GM23338 (cell line): ENCODE measurements around the gene SF3B2. TPM values are rescaled to one million over a fixed set of nuclear protein-coding genes. Genes with fewer than 3 reads are reported as not detected.
"Not testable (repeated sequence)": the region's sequence is repeated elsewhere in the genome, so short reads cannot be mapped to it uniquely, and the experiment has no call there.

Experiments used
- ATAC-seq: fragments of 200-7000 bp; cut with Tn5 transposase; 3 replicates; pipeline ENCODE4 v1.9.1; 2020
- DNase-seq: peaks from one replicate; pipeline ENCODE4 v3.0.0-alpha.2; 2015; ENCODE audit warnings: low spot score
- H2AFZ ChIP-seq: fragments of 200-600 bp; sonication (generic); 2 replicates; pipeline ENCODE4 v1.8.0; 2016; ENCODE audit warnings: antibody characterized with exemption, mild to moderate bottlenecking, moderate library complexity
- H3F3A ChIP-seq: fragments of 200-600 bp; sonication (generic); replicated peaks from 2 replicates; pipeline ENCODE4 v1.8.0; 2017; ENCODE audit warnings: antibody characterized with exemption, mixed run types, low read depth
- H3K27ac ChIP-seq: fragments of 200-600 bp; sonication (generic); 2 replicates; pipeline ENCODE4 v1.6.1; 2016; ENCODE audit warnings: low read depth
- H3K27me3 ChIP-seq: fragments of 200-600 bp; sonication (generic); 2 replicates; pipeline ENCODE4 v1.8.0; 2016; ENCODE audit warnings: mild to moderate bottlenecking, mixed run types, moderate library complexity; ENCODE audit not compliant: insufficient read depth
- H3K36me3 ChIP-seq: fragments of 200-600 bp; sonication (generic); 2 replicates; pipeline ENCODE4 v1.8.0; 2016; ENCODE audit warnings: mild to moderate bottlenecking; ENCODE audit not compliant: insufficient read depth
- H3K4me1 ChIP-seq: fragments of 200-600 bp; sonication (generic); 2 replicates; pipeline ENCODE4 v1.8.0; 2016; ENCODE audit warnings: mild to moderate bottlenecking, moderate library complexity; ENCODE audit not compliant: insufficient read depth
- H3K4me2 ChIP-seq: fragments of 200-600 bp; sonication (generic); 2 replicates; pipeline ENCODE4 v1.7.1; 2017; ENCODE audit warnings: mixed run types
- H3K4me3 ChIP-seq: fragments of 200-600 bp; sonication (generic); 2 replicates; pipeline ENCODE4 v1.6.1; 2016; ENCODE audit warnings: mixed run types
- H3K79me2 ChIP-seq: fragments of 200-600 bp; sonication (generic); replicated peaks from 2 replicates; pipeline ENCODE4 v1.8.0; 2017; ENCODE audit warnings: mild to moderate bottlenecking; ENCODE audit not compliant: insufficient read depth
- H3K9me2 ChIP-seq: fragments of 200-600 bp; sonication (generic); 2 replicates; pipeline ENCODE4 v1.8.0; 2017; ENCODE audit not compliant: insufficient read depth
- H4K20me1 ChIP-seq: fragments of 200-600 bp; sonication (generic); replicated peaks from 2 replicates; pipeline ENCODE4 v1.8.0; 2017; ENCODE audit warnings: mild to moderate bottlenecking; ENCODE audit not compliant: insufficient read depth
- H3K27ac Mint-ChIP-seq: 2 replicates; pipeline ENCODE4 v1.8.0; 2020; ENCODE audit warnings: inconsistent platforms, mild to moderate bottlenecking, moderate library complexity, mixed read lengths
- H3K27me3 Mint-ChIP-seq: 3 replicates; pipeline ENCODE4 v1.8.0; 2022; ENCODE audit warnings: low read depth, mild to moderate bottlenecking, moderate library complexity, mixed read lengths, inconsistent platforms; ENCODE audit not compliant: insufficient read depth, poor library complexity
- H3K36me3 Mint-ChIP-seq: 3 replicates; pipeline ENCODE4 v1.8.0; 2021; ENCODE audit warnings: low read depth, mild to moderate bottlenecking, inconsistent platforms, moderate library complexity, mixed read lengths
- H3K4me1 Mint-ChIP-seq: 3 replicates; pipeline ENCODE4 v1.8.0; 2020; ENCODE audit warnings: mild to moderate bottlenecking, inconsistent platforms, mixed read lengths
- H3K4me3 Mint-ChIP-seq: 3 replicates; pipeline ENCODE4 v1.8.0; 2021; ENCODE audit warnings: moderate library complexity, mild to moderate bottlenecking, inconsistent platforms, mixed read lengths
- H3K9me3 Mint-ChIP-seq: 3 replicates; pipeline ENCODE4 v1.8.0; 2020; ENCODE audit warnings: moderate library complexity, mild to moderate bottlenecking, inconsistent platforms, mixed read lengths
- EZH2 ChIP-seq: fragments of 200-600 bp; sonication (generic); IDR thresholded peaks from one replicate; pipeline ENCODE4 v1.8.0; 2017; ENCODE audit warnings: antibody characterized with exemption, mild to moderate bottlenecking, low read depth; ENCODE audit not compliant: unreplicated experiment
- EZH2phosphoT487 ChIP-seq: fragments of 200-600 bp; sonication (generic); IDR thresholded peaks from one replicate; pipeline ENCODE4 v1.8.1; 2018; ENCODE audit warnings: antibody characterized with exemption; ENCODE audit not compliant: unreplicated experiment
- POLR2AphosphoS5 ChIP-seq: IDR thresholded peaks from 2 replicates; pipeline ENCODE4 v1.6.1; 2016; ENCODE audit warnings: antibody characterized with exemption, low read depth
- polyA plus RNA-seq: library from polyadenylated mRNA; unstranded; fragments of >200 nt; fragmentation: Nextera tagmentation; extraction: Ambion mirVana; gene quantifications from 2 replicates; pipeline ENCODE4 v1.2.1, GENCODE V29; 2016
- total RNA-seq: library from RNA; depleted of rRNA; stranded (reverse); fragments of >200 nt; shearing (Covaris generic); gene quantifications from 2 replicates; pipeline ENCODE4 v1.2.3, GENCODE V29; 2014
- TF ChIP-seq, protein P1 (sequence below): IDR thresholded peaks from one replicate; pipeline ENCODE4 v1.6.1; 2018; ENCODE audit warnings: antibody characterized with exemption; ENCODE audit not compliant: unreplicated experiment
- TF ChIP-seq, protein P2 (sequence below), 2 experiments: fragments of 200-600 bp in 1 of 2; sonication (generic) in 1 of 2; conservative IDR thresholded peaks; 2 replicates each; pipeline versions ENCODE4 v1.5.1 to v1.6.1; 2016 to 2017; ENCODE audit warnings: antibody characterized with exemption in 2 of 2, low read depth in 2 of 2, mild to moderate bottlenecking in 2 of 2, moderate library complexity in 1 of 2

Gene SF3B2
- total and polyA plus RNA-seq, 2 experiments from 2014 or later: 173 to 180 TPM

DNA sequence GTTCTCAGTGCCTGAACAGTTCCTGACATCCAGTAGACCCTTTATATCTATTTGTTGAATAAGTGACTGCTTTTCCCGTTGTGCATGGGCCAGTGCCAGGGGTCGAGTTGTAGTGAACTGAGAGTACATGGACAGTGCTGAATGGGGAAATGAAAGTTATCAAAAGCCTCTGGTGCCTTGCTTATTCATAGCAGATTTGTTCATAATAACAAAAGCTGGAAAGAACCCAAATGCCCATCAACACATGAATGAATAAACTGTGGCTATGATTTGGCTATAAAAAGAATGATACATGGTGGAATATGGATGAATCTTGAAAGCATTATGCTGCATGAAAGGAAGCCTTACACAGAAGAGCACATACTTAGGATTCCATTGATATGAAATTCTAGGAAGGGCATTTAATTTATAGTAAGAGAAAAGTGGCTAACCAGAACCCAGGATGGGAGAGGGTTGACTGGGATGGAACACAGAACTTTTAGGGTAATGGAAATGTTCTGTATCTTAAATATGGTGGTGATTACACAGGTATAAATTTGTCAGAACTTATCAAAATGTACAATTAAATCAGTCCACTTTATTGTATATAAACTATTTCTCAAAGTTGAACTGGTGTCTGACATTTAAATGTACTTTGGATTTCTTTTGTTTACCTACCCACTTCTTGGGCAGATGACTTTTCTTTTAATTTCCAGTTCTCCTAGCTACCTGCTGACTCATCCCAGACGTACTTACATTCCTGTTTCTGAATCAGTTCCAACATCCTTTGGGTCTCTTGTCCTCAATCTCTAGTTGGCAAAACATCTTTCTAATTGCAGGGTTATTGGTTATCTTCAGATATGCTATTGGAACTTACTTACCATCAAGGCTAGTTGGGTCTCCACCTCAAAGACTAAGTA is 60.7 kb downstream of the SF3B2 start:
- Histone ChIP-seq H3K4me2 (peak overlapping the region; percentile 28; the same call in 1 of the 2 replicates), H3K79me2 (peaks cover 3% of the 10 kb centered on the region; the same call in 1 of the 2 replicates), H3K36me3 (no peaks in the 10 kb centered on the region), H3K4me1 (peaks cover 42% of the 10 kb centered on the region), H2AFZ (no peak overlapping the region), H3F3A (no peaks in the 10 kb centered on the region), H3K27ac (0 out of 2 replicates have a peak overlapping the region, but pooled peaks have one; percentile 24), H4K20me1 (no peaks in the 10 kb centered on the region), H3K9me2 (no peaks in the 10 kb centered on the region), H3K27me3 (no peaks in the 10 kb centered on the region), H3K4me3 (no peak overlapping the region)
- TF ChIP-seq, protein P1, sequence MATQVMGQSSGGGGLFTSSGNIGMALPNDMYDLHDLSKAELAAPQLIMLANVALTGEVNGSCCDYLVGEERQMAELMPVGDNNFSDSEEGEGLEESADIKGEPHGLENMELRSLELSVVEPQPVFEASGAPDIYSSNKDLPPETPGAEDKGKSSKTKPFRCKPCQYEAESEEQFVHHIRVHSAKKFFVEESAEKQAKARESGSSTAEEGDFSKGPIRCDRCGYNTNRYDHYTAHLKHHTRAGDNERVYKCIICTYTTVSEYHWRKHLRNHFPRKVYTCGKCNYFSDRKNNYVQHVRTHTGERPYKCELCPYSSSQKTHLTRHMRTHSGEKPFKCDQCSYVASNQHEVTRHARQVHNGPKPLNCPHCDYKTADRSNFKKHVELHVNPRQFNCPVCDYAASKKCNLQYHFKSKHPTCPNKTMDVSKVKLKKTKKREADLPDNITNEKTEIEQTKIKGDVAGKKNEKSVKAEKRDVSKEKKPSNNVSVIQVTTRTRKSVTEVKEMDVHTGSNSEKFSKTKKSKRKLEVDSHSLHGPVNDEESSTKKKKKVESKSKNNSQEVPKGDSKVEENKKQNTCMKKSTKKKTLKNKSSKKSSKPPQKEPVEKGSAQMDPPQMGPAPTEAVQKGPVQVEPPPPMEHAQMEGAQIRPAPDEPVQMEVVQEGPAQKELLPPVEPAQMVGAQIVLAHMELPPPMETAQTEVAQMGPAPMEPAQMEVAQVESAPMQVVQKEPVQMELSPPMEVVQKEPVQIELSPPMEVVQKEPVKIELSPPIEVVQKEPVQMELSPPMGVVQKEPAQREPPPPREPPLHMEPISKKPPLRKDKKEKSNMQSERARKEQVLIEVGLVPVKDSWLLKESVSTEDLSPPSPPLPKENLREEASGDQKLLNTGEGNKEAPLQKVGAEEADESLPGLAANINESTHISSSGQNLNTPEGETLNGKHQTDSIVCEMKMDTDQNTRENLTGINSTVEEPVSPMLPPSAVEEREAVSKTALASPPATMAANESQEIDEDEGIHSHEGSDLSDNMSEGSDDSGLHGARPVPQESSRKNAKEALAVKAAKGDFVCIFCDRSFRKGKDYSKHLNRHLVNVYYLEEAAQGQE: no peak
- TF ChIP-seq EZH2 (no peak), EZH2phosphoT487 (no peak), POLR2AphosphoS5 (no peak)
- TF ChIP-seq, protein P2, sequence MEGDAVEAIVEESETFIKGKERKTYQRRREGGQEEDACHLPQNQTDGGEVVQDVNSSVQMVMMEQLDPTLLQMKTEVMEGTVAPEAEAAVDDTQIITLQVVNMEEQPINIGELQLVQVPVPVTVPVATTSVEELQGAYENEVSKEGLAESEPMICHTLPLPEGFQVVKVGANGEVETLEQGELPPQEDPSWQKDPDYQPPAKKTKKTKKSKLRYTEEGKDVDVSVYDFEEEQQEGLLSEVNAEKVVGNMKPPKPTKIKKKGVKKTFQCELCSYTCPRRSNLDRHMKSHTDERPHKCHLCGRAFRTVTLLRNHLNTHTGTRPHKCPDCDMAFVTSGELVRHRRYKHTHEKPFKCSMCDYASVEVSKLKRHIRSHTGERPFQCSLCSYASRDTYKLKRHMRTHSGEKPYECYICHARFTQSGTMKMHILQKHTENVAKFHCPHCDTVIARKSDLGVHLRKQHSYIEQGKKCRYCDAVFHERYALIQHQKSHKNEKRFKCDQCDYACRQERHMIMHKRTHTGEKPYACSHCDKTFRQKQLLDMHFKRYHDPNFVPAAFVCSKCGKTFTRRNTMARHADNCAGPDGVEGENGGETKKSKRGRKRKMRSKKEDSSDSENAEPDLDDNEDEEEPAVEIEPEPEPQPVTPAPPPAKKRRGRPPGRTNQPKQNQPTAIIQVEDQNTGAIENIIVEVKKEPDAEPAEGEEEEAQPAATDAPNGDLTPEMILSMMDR (conservative IDR thresholded peaks at IDR 0.05; ENCODE audit: low read depth in 2 of 2): no peak
- peak overlapping the region; percentile 24 for H3K27ac Mint-ChIP-seq
- H3K4me1 Mint-ChIP-seq: peaks cover 38% of the 10 kb centered on the region
- no peak for DNase-seq
- ATAC-seq: no peak
- no peaks in the 10 kb centered on the region for H3K36me3 Mint-ChIP-seq
- H3K9me3 Mint-ChIP-seq: no peaks in the 10 kb centered on the region
- H3K27me3 Mint-ChIP-seq: peaks cover 12% of the 10 kb centered on the region
- H3K4me3 Mint-ChIP-seq: no peak overlapping the region

DNA sequence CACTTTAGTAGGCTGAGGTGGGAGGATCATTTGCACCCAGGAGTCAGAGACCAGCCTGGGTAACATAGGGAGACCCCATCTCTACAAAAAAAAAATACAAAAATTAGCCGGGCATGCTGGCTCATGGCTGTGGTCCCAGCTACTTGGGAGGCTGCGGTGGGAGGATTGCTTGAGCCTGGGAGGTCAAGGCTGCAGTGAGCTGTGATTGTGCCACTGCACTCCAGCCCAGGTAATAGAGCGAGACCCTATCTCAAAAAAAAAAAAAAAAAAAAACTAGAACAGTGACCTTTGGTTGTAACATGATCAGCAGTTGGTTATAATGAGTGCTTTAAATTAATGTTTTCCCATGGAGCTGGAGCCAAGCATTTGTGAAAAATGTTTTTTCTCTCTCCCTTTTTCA is 62.8 kb downstream of the SF3B2 start:
- not testable (repeated sequence) for H3K27ac ChIP-seq, H3K27me3 ChIP-seq, H3K4me3 Mint-ChIP-seq, H3K36me3 ChIP-seq, H2AFZ ChIP-seq, H3K27ac Mint-ChIP-seq, H3K36me3 Mint-ChIP-seq, H3K79me2 ChIP-seq, H3F3A ChIP-seq, DNase-seq, H3K9me2 ChIP-seq, H3K9me3 Mint-ChIP-seq, ATAC-seq, H4K20me1 ChIP-seq, H3K4me3 ChIP-seq
- 0 out of 2 replicates have a peak overlapping the region, but pooled peaks have one; percentile 37 for H3K4me2 ChIP-seq
- peaks cover 50% of the 10 kb centered on the region for H3K4me1 Mint-ChIP-seq
- peaks cover 52% of the 10 kb centered on the region for H3K4me1 ChIP-seq
- H3K27me3 Mint-ChIP-seq: peaks cover 12% of the 10 kb centered on the region
